NCI-H510A treated with DMSO at 0.1 percent for 48 hours (cell line): ENCODE results near the gene TMEM221.

Experiments used
- DNase-seq: peaks from one replicate; lab custom pipeline; 2025; lab: John Stamatoyannopoulos, UW

The TMEM221 gene

GRCh38 chr19:17471410-17472125 is 23.1 kb upstream of the TMEM221 start:
- DNase-seq, result no peak

DNA sequence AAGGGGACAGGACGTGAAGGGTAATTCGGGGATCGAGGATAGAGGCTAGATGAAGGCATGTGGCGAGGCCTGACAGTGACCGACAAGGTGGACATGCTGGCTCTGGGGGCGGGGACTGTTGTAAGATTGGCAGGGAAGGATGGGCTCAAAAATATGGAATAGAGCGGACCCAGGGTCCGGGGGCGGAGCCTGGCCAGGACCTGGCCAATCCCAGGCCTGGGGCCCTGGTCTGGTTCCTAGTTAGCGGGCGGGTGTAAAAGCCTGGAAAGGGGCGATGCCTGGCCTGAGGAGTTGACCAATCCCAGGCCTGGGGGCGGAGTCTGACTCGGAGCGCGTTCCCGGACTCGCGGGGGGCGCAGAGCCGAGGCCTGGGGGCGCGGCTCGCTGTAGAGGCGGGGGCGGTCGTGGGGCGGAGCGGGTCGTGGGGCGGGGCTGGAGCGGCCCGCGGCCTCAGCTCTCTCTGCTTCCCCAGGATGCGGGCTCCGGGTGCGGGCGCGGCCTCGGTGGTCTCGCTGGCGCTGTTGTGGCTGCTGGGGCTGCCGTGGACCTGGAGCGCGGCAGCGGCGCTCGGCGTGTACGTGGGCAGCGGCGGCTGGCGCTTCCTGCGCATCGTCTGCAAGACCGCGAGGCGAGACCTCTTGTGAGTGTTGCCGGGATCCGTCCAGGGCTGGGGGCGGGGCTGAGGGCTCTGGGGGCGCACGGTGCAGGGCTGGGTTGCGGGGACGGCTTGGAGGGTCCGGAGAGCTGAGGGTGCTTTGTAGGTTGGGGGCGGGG is 21.8 kb upstream of the TMEM221 start, which contains the start of gene SLC27A1:
Gene SLC27A1, plus strand, starts transcription at position 457 of the 774 bp plus-strand sequence. Its CDS starts 17 bp downstream, at position 474.
- DNase-seq, result peak; percentile 95

GRCh38 chr19:17469481-17470067 is 21.1 kb upstream of the TMEM221 start:
- peak; percentile 95 for DNase-seq

DNA sequence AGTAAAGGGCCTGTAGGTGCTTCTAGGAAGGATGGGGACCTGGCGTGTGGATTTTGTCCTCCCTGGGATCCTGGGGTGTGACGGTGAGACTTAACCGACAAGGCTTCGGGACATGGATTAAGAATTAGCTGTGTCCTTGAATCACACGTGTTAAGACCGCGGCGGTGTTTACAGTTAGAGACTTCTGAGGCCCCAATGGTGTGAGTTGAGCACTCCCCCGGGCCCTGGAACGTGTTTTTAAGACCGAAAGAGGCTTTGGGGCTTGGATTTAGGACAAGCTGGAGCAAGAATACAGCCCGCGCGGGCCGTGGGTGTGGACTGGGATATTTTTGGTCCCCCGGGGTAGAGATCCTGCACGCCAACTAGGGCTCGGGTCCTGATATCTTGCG is 20.6 kb upstream of the TMEM221 start:
- DNase-seq, result peak; percentile 36

DNA sequence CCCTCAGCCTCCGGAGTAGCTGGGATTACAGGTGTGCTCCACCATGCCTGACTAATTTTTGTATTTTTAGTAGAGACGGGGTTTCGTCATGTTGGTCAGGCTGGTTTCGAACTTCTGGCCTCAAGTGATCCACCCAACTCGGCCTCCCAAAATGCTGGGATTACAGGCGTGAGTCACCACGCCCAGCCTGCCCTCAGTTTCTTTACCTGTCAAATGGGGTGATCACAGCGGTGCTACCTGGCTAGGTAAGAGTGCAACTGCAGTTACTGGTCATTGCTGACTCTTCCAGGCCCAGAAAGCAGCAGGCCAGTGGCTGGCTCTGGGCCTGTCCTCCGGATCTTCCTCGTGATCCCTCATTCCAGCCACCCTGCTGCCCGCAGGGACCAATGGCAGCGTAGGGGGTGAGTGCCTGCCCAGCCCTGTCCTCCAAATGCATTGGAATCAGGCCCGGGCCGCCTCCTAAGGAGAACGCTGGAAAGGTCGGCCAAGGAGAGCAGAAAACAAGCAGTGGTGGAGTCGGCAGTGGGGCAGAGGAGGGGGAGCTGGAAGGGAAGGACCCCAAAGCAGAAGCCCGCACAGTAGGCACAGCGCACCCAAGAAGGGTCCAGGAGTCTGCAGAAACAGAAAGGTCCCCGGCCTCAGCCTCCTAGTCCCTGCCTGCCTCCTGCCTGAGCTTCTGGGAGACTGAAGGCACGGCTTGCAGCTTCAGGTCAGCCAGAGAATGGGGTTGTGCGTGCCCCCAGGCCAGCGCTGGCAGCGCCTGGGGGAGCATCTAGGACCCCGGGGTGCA is 20.0 kb upstream of the TMEM221 start:
- no peak for DNase-seq

- no peak for DNase-seq
These were observed 19.2 kb upstream of the TMEM221 start for GRCh38 chr19:17467471-17468301.

DNA sequence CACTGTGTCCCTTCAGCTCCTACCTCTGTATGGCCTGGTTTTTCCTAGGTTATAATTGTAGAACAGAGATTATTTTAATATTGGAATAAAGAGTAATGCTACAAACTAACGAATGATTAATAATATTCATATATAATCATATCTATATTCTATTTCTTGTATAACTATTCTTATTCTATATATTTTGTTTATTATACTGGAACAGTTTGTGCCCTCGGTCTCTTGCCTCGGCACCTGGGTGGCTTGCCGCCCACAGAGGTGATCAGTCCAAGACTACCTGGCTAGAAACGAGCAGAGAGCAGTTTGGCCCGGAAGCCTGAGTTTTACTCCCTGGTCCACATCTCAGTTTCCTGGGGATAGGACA is 18.0 kb upstream of the TMEM221 start:
- DNase-seq, result no peak

DNA sequence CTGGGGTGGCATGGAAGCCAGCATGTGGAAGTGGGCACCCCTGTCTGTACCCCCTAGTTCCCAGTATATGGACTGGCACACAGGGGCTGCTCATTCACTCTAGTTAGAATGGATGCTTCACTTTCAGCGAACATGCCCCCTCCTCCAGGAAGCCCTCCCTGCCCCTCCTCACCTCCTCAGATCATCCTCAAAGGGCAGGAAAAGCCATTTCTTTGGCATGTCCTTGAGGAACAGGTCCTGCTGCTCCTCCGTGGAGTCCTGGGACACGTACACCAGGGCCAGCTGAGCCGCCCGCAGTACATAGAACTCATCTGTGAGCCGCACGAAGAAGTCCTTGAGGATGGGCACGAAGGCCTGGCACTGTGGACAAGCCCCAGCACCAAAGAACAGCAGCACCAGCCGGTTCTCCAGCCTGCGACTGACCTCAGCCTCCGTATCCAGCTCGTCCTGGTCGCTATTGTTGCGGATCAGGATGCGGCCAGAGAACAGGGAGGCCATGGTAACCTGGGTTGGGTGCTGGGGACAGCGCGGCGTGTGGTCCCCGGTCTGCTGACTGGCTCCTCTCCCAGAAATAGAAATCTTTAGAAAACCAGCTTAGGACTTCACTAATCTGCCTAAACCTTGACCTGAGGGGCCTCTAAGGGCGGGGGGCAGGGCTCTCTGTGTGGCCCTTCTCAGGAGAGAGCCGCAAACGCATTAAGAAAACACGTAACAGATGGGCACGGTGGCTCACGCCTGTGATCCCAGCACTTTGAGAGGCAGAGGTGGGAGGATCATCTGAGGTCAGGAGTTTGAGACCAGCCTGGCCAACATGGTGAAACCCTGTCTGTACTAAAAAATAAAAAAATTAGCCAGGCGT is 12.1 kb upstream of the TMEM221 start, which contains the start of gene NXNL1:
Gene NXNL1, minus strand, starts transcription at position 555 of the 859 bp plus-strand sequence. Its CDS starts 57 bp downstream, at position 498.
- DNase-seq, result no peak

DNA sequence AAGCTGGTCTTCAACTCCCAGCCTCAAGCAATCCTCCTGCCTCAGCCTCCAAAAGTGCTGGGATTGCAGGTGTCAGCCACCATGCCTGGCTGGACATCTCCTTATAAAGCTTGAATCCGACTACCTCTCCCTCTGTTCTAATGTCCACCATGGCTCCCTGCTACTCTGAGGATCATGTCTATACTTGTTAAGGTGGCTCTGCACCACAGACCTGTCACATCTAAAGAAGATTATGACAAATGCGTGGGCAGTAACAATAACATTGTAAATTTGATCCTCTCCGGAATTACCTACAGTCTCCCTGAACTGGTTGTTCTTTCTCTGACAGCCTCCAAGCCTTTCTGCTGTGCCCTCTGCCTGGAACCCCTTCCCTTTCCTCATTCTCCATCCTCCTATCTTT is 10.5 kb upstream of the TMEM221 start:
- DNase-seq, result no peak

- DNase-seq, result no peak
These were observed 9.1 kb upstream of the TMEM221 start for GRCh38 chr19:17457616-17458015.

GRCh38 chr19:17456127-17456526 is 7.7 kb upstream of the TMEM221 start:
- no peak for DNase-seq

DNA sequence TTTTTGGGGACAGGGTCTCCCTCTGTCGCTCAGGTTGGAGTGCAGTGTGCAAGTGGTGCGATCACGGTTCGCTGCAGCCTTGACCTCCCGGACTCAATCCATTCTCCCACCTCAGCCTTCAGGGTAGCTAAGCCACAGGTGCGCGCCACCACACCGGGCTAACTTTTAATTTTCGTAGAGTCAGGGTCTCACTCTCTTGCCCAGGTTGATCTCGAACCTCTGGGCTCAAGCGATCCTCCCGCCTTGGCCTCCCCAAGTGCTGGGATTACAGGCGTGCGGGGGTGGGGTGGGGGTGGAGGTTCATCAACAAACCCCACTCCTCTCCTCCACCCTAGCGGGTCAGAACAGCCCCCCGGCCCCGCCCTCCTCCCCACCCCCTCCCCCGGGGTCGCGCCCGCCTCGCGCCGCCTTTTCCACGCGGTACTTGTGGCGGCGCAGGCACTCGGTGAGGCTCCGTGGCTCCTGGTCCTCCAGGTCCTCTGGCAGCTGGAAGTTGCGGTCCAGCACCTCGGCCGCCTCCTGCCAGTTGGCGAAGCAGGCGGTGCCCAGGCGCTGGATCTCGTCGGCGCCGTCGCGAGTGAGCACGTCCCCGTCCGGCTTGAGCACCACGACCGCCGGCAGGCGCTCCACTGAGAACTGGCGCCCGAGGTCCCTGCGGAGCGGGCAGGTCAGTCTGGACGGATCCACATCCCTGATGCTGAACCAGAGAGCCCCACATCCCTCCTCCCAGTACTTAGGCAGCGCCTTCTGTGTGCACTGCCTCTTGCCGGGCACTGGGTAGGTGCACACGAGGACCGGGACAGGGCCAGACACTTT is 7.0 kb upstream of the TMEM221 start:
- DNase-seq, result no peak

- DNase-seq, result no peak
These were observed 6.2 kb upstream of the TMEM221 start for GRCh38 chr19:17454576-17455071.

DNA sequence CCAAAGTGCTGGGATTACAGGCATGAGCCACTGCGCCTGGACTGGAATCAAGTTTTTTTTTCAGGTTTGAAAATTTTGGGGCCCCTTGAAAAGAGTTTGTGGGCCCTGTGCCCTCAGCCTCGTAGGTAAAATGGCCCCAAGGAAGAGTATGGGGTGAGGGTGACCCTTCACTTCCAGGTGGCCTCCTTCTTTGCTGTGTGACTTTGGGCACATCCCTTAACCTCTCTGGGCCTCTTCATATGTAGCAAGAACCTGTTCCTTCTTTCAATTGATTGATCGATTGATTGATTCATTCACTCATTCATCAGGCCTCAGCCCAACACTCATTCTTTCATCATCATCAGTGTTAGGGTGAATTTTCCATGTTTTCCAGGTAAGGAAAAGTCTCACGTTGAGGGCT is 3.4 kb upstream of the TMEM221 start:
- DNase-seq, result no peak

- no peak for DNase-seq
These were observed 2.0 kb upstream of the TMEM221 start for GRCh38 chr19:17450264-17451075.

GRCh38 chr19:17447704-17448130 is 751 bp downstream of the TMEM221 start:
- DNase-seq, result no peak

DNA sequence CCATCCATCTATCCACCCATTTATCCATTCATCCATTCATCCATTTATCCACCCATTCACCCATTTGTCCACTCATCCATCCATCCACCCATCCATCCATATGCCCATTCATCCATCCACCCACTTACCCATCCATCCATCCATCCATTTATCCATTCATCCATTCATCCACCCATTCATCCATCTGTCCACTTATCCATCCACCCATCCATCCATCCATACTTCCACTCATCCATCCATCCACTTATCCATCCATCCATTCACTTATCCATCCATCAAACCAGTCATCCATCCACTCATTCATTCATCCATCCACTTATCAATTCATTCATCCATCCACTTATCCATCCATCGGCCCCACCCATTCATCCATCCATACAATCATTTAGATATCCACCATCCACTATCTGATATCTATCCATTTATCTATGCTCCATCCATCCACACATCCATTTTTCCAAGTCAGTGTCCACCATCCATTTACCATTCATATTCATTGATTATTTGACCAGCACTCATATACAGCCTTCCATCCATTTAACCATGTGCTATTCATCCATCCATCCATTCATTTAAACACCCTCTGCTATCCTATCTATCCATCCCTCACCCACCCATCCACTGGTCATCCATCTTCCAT is 2.8 kb downstream of the TMEM221 start:
- DNase-seq, result no peak
